HG02840 (cell line): ENCODE results near the gene NDUFA13.
"Not testable (repeated sequence)": the region's sequence is repeated elsewhere in the genome, so short reads cannot be mapped to it uniquely, and the experiment has no call there.

Source experiments
- ATAC-seq: cut with Tn5 transposase; IDR thresholded peaks from one replicate; pipeline ENCODE4 v1.9.1; 2021; ENCODE audit warnings: mild to moderate bottlenecking, moderate library complexity, moderate number of reproducible peaks; ENCODE audit not compliant: unreplicated experiment, low FRiP score

The NDUFA13 gene

GRCh38 chr19:19515642-19516519 is at the start of gene NDUFA13:
Gene NDUFA13, plus strand, starts transcription at chr19:19516225. Its CDS starts 14 bp downstream, at chr19:19516239.
- peak; percentile 88 for ATAC-seq

GRCh38 chr19:19468424-19469050 is 47.5 kb upstream of the NDUFA13 start:
- ATAC-seq: no peak

- ATAC-seq: no peak
These were observed 45.4 kb upstream of the NDUFA13 start for GRCh38 chr19:19470579-19470978.

DNA sequence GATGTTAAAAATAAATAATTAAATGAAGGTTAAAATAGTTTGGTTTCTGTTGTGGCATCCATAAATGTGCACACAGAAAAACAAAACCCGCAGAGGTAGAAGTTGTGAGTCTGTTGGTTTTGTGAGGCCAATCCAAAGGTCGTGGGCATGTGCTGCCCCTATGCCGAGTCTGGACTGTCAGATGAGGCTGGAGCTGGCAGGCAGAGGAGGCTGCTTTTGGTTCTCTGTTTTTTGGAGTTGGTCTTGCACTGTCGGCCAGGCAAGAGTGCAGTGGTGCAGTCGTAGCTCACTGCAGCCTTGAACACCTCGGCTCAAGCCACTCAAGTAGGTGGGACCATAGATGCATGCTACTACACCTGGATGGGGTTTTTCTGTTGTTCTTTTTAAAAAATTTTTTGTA is 44.3 kb upstream of the NDUFA13 start:
- no peak for ATAC-seq

DNA sequence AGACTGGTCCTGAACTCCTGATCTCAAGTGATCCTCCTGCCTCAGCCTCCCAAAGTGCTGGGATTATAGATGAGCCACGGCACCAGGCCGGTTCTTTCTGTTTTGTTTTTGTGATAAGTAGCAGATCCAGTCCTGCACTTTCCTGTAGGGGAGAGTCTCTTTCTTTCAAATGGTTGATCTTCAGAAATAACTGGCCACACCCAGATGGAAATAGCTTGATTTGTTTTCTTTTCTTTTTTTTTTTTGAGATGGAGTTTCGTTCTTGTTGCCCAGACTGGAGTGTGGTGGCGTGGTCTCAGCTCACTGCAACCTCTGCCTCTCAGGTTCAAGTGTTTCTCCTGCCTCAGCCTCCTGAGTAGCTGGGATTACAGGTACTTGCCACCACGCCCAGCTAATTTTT is 43.9 kb upstream of the NDUFA13 start:
- not testable (repeated sequence) for ATAC-seq

GRCh38 chr19:19475015-19475765 is 40.8 kb upstream of the NDUFA13 start:
- no peak for ATAC-seq

DNA sequence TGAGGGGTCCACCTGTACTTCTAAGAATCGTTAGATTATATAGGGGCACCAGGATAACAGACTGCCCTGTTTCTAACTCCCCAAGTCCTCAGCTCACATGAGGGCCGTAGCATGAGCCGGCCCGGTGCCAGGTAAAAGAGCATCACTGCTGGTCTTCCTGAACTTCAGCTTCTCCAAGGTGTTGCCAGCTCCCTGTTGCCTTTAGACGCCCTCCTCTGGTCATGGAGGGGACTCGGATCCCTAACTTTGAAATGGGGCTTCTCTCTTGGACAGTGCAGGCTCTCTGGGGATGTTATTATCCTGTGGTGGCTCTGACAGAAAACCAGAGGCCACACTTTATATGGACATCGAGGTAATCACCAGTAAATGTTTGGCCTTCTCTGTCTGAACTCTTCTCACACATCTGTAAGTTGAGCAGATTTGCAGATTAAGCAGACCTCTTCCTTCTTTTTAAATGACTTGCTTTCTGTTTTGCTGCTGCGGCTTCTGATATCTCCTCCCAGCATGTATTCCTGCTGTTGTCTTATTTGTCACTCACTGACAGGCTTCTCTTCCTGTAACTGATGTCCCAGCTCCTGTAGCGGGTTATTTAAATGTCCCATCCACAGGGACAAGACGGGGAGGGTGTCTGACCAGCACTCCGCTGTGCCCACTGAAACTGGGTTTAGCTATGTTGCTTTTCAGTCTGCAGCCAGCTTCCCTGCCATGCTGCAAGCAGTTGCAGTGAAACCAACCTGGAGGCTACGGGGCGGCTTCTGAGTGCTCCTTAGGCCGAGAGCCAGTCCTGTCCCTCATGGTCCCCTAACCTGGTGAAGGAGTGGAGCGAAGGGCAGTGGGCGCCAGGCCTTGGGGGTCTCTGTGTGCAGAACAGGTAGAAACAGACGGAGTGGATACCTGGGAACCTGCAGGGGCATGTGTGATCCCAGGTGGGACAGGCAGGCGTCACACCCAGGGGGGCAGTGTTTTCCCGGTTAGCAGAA is 39.9 kb upstream of the NDUFA13 start:
- ATAC-seq: no peak

DNA sequence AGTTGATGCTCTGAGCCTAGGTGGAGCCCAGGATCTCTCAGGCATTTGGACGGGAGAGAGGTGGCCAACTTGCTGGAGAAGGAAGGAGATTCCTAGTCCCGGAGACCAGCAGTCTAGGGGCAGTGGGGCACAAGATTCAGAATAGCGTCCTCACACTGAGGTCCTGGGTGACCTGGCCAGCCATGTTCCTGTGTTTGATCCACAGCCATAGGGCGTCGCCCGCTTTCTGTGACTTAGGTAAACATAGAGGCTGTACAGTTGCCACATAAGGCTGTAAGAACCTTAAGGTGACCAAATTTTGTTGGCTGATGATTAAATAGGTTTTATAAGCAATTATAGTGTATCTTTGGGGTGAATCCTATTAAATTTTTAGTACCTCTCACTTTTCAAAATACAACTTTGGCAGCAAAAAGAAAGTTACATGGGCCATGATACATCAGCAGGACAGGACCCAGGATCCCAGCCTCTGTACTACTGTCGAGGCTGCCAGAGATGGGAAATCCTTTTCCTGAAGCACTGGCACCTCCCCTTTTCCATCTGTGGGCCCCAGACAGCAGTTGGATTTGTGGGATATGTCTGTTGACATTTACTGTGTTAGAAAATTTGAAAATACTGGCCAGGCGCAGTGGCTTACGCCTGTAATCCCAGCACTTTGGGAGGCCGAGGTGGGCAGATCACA is 38.2 kb upstream of the NDUFA13 start:
- no peak for ATAC-seq

DNA sequence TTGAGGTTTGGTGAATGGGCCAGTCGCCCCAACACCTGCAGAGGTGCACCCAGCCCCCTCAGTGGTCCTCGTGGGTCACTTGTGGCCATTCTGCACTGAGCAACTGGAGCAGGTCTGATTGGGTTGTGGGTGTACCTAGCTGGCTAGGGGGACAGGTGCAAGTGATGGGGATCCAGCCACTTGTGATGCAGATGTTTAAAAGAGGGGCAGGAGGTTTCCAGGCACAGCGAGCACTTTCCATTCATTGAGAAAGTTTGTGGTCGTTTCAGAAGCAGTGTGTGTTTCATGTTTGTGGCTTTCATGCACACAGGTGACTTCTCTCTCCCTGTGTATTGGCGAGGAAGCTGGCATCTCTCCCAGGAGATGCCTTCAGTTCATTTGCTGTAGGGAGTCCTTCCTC is 35.3 kb upstream of the NDUFA13 start:
- ATAC-seq: no peak

- ATAC-seq: no peak
These were observed 33.0 kb upstream of the NDUFA13 start for GRCh38 chr19:19482809-19483596.

- ATAC-seq: no peak
These were observed 30.6 kb upstream of the NDUFA13 start for GRCh38 chr19:19485161-19485997.

- ATAC-seq: no peak
These were observed 30.1 kb upstream of the NDUFA13 start for GRCh38 chr19:19485998-19486290.

- ATAC-seq: no peak
These were observed 29.5 kb upstream of the NDUFA13 start for GRCh38 chr19:19486343-19487076.

DNA sequence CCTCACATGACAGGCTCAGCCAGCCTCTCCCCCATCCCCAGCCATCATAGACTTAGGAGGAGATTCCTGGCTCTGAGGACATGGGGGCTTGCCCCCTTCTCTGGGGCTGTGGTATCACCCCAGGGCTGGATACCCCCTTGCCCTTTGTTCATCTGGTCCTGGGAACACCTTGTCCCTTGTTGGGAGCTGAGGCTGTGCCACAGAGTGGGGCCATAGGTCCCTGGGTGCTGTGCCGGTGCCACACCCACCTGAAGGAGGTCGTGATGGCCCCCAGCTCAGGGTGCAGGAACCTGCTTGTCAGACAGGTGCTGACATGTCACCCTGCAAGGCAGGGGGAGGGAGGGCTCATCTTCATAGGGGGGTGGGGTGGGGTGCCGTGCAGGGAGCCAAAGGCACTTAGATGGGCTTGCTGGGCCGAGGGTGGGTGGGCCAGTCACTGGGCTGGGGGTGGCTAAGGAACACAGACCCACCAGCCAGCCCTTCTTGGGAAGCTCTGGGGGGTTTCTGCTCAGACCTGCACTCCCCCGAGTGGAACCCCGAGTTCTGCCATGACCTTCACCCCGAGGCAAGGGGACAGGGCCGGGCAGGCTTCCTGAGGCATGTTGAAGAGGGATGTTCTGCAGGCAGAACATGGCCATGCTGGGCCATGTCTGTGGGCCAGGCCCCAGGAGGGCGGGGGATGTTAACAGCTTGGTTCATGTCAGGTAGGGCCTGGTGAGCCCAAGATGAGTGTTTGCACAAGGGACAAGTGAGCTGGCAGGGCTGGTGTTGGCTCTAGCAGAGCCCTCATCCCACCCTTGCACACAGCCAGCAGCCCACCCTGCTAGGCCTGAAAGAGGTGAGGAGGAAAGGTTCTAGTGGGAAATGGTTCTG is 28.7 kb upstream of the NDUFA13 start:
- no peak for ATAC-seq

GRCh38 chr19:19487950-19488874 is 27.8 kb upstream of the NDUFA13 start:
- ATAC-seq: no peak
